Activated naive CD4-positive, alpha-beta T cell treated with Interleukin-2 at 50 U/mL for 16 hours (primary cell): Measurements from ENCODE around the gene TOMM7.
"Not testable (repeated sequence)": the region's sequence is repeated elsewhere in the genome, so short reads cannot be mapped to it uniquely, and the experiment has no call there.

Source experiments
- DNase-seq: peaks from one replicate; pipeline ENCODE4 v3.0.0-alpha.2; 2020

The TOMM7 gene

DNA sequence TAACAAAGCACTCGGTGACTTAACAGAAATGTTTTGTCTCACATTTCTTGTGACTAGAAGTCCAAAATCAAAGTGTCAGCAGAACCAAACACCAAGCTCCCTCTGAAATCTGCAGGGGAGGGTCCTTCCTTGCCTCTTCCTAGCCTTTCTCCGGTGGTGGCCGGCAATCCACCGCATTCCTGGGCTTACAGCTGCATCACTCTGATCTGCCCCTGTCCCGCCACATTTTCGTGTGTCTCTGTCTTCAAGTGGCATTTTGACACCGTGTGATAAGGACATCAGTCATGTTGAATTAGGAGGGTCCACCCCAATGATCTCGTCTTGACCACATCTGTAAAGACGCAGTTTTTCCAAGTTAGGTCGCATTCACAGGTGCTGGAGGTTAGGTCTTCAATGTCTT lies 30.5 kb upstream of the TOMM7 start:
- DNase-seq: no peak

DNA sequence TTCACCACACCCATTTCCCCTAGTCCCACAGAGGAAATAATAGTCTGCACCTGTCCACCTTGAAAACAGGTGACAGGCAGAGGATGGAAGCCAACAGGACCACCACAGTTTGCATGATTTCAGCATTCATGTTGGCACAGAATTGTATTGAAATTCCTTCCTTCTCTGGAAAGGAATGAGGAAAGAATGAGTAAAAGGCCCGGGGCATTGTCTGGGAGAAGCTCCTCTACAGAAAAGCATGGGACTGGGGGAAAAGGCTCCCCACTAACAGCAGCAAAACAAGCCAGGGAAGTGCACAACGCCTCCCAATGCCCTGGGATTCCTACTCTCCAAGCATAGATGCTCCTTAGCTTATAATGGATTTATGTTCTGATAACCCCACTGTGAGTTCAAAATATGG lies 28.5 kb upstream of the TOMM7 start:
- no peak for DNase-seq

DNA sequence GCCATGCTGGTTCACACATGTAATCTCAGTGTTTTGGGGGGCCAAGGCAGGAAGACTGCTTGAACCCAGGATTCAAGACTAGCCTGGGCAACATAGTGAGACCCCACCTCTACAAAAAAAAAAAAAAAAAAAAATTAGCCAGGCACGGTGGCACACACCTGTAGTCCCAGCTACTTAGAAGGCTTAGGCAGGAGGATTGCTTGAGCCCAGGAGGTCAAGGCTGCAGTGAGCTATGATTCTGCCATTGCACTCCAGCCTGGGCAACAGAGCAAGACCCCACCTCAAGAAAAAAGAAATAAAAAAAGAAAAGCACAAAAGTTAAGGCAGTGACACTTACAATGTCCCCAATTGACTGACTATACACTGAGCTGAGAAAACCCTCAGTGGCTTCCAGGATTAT lies 27.7 kb upstream of the TOMM7 start:
- DNase-seq: not testable (repeated sequence)

DNA sequence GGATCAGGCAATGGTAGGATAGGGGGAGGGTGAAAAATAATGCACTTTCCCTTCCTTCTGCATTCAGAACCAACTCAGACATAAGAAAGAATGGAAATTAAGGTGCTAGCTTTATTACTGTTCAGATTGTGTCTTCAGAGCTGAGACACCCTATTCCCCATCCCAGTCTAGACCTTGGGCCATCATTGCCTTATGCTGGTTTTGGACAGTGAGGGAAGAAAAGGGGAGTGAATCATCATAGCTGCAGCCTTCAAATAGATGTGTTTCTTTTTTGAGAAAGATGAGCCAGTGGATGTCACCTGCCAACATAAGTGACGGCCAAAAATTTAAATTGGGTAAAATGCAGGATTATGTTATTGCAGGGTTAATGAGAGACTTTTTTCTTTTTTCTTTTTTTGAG lies 27.0 kb upstream of the TOMM7 start:
- DNase-seq: no peak

DNA sequence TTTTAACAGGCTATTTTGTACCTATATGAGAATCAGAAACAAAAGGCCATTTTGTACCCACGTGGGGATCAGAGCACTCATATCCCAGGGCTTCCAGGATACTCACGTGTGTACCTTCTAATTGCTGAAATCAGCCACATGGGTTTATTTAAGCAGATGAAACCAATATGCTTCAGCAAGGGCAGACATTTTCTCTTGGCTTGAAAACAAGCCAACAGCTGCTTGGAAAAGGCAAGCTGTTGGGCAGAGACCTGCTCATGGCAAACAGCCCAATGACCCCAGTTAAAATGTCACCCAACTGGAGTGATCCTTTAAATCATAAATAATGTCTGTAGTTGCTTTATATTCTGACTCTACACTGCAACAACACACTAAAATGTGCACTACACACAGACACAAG lies 26.5 kb upstream of the TOMM7 start:
- no peak for DNase-seq

DNA sequence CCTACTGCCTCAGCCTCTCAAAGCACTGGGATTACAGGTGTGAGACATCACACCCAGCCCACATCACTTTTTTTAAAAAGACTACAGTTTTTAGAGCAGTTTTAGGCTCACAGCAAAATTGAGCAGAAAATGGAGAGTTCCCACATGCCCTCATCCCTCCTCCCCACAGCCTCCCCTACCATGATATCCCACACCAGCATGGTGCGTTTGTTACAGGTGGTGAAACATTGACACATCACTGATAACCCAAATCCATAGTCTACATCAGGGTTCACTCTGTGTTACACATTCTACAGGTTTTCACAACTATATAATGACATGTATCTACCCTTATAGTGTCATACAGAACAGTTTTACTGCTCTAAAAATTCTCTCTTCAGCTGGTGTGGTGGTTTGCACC lies 24.3 kb upstream of the TOMM7 start:
- no peak for DNase-seq

DNA sequence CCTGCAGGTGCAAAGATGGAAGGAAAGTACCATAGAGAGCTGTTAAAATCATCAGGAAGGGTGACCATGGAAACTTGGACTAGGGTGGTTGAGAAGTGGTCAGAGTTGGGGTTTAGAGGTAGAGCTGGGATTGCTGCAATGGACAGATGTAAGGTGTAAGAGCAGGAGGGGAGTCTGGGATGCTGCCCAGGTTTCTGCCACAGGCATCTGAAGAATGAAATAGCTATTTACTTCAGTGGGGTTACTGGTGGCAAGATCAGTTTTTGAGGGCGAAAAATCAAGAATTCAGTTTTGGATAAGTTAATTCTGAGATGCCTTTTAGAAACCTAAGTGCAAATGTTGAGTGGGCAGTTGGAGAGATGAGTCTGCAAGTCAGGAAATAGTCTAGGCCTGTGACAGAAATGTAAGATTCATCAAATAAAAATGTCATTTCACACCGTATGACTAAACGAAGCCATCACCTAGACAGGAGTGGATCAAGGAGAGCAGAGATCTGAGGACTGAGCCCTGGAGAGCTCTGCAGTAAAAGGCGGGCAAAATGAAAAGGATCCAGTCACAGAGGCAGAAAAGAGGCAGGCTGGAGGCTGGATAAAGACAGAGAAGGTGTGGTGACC lies 22.7 kb upstream of the TOMM7 start:
- DNase-seq: no peak

DNA sequence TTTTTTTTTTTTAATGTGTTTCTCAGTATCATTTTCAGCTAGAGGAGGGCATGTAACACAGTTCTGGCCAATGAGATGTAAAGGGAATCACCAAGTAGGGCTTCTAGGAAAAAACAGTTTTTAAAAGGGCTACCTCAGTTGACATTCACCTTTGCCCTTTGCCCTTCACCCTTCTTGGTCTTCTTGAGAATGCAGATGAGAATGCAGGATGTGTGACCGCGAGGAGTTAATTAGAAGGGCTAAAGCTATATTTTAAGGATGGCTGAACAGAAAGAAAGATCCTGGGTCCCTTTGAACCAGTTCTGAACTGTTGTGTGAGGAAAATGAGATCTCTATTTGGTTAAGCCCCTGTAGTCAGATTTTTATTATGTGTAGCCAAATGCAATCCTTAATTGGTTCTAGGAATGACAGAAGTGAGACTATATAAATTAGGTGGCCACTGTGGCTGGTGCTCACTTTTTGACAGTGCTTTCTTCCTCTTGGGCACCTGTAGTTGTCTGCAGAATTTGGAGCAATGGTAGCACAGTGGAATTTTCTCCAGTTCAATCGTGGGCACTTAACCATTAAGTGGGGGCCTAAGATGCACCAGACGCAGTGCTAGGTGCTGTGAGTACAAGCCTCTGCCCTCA lies 21.1 kb upstream of the TOMM7 start:
- DNase-seq: no peak

DNA sequence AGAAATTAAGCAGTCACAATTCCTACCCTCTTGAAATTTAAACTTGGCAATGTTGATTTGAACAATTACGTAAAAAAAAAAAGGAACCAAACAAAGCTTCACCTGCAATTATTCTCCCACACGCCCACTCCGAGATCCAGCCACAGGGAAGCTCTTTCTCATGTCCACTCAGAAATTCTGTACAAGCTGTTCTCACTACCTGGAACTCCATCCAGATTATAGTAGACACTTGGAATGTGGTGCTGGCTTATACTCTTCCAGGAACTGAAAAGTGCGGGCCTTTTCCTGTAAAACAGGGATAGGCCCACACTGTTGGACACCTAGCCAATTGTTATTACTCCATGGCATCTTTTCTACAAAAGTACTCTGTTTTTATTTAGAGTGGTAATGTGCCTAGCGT lies 20.3 kb upstream of the TOMM7 start:
- DNase-seq: no peak

DNA sequence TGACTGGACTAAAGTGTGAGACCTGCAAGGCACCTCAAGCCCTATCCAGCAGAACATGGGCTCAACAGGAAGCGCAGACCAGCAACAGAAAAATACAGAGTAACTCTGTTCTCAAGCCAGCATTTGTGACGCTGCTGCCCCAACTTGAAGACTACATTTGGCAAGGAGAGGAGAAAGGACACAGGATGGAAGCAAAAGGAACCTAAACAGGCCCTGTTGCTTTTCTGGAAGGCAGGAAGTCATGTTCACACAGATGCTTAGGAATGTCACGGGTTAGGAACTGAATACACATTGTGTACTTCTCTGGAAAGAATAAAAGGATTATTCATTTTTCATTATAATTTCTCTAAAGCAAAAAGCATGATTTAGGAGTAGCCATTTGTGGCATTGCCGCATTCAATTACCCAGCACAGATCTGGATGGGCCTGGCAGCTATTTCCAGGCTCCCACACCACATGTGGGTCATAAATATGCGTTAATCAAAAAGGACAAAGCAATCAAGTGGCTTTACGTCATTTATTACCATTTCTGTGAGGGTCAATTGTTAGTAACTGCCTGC lies 19.8 kb upstream of the TOMM7 start:
- DNase-seq: no peak

DNA sequence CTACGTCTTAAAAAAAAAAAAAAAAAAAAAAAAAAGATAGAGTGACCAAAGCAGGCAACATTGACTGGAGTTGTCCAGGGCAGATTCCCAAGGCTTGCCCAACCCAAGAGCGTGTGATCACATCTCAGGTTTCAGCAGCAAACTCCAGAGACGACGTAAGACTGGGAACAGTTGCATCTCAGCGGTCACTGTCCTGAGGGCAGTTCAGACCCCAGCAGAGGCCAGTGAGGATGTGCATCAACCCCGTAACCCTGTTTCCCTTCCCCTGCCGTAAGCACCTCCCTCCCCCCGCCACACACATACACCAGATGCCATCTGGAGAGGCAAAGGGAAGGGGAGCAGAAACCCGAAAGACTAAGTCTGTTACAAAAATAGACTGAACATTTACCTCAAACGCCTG lies 19.3 kb upstream of the TOMM7 start:
- no peak for DNase-seq

DNA sequence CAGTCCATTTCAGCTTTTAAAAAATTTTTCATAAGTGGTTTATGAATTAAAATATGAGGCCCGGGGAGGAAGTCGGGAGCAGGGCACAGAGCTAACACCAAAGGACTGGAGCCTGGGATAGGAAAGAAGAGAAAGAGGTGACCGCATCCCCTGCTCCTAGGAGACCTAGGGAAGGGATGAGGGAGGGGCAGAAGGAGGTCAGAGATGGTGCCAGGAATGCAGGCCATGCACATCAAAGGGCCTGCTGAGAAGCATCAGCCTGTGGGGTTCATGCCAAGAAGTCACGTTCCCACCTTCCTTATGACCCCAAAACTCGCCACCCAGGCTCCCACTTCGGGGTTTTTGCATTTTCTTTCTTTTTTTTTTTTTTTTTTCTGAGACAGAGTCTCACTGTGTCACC lies 14.7 kb upstream of the TOMM7 start:
- no peak for DNase-seq

DNA sequence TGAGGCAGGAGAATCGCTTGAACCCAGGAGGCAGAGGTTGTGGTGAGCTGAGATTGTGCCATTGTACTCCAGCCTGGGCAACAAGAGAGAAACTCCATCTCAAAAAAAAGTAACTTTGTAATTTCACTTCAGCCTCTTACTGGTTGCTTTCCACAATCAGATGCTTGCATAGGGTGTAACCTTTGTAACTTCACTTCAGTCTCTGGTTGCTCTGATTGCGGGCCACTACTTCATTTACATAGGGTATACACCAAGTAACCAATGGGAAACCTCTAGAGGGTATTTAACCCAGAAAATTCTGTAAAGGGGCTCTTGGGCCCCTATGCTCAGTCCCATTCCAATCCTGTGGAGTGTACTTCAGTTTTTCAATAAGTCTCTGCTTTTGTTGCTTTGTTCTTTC lies 13.9 kb upstream of the TOMM7 start:
- not testable (repeated sequence) for DNase-seq

DNA sequence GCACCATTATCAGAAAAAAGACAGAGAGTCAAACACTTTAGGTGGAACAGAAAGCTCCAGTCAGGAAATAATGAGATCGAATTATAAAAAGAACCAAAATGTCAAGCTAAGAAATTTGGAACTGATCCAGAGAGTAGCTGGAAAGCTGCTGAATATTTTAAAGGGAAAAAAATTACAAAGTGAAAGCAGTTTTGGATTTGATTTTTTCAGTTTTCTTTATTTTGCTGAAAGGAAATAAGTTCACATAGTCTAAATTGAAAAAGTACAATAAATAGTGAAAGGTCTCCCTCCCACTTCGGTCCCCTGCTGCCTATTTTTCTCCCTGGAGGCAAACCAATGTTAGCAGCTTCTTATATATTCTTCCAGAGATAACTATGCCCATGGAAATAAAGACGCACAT lies 11.3 kb upstream of the TOMM7 start:
- no peak for DNase-seq

DNA sequence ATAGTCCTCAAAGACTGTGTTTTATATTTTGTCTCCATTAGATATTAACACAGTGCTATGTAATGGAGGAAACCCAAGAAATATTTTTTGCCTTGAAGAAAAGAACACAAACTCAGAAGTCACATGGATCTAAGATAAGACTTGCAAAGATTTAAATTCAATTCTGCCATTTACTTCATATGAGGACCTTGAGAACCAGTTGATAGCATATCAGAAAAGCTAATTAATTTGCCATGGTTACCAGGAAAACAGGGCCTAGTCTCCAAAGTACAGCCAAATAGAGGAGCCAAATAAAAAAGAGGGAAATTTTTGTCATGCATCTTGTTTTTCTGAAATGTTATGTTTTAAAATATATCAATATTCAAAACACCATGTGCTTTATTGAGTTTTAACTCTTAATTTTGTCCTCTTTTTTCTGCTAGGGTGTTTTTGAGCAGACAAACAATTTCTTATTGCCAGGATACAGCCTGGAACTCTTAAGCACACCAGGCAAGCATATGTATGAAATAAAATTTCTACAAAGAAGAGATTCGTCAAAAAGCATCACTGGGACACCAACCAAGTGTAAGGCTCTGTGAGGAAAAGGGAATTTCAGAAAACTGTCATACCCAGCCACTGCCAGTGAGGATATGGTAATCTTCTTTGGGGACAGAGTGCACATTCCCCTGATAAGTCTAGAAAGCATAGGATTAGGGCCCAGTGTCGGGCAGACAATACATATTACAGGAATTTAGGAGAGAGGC lies 10.6 kb upstream of the TOMM7 start:
- DNase-seq: no peak

DNA sequence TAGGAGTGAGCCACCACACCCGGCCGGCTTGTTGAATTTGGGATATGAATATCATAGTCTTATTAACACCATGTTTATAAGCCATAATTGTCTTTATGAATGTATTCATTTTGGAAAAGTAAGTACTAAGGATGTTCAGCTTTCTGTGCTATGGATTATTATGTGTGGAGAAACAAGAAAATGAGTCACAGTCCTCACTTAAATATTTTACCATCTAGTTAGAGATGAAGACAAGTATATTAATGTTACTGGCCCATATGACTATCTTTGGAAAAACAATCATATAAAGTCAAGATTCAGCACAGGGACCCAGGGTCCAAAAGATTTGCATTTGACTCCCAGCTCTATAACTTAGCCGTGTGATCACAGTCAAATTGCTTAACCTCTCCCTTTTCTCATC lies 9.8 kb upstream of the TOMM7 start:
- DNase-seq: no peak

DNA sequence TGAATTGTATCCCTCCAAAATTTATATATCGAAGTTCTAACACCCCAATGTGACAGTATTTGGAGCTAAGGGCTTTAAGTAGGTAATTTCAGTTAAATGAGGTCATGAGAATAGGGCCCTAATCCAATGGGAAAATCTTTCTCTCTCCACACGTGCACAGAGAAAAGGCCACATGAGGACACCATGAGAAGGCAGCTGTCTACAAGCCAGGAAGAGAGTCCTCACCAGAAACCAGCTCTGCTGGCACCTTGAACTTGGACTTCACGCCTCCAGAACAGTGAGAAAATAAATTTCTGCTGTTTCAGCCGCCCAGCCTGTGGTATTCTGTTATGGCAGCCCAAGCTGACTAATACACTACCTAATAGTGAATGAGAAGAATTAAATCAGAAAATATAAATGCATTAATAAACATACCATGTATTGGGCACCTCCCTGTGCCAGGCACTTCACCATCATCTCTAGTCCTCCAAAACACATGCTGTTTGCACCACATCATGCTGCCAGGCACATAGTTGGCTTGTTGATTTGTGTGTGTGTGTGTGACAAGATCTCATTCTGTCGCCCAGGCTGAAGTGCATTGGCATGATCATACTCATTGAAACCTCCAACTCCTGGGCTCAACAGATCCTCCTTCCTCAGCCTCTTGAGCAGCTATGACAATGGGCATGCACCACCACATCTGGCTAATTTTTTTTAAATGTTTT lies 9.1 kb upstream of the TOMM7 start:
- DNase-seq: no peak

DNA sequence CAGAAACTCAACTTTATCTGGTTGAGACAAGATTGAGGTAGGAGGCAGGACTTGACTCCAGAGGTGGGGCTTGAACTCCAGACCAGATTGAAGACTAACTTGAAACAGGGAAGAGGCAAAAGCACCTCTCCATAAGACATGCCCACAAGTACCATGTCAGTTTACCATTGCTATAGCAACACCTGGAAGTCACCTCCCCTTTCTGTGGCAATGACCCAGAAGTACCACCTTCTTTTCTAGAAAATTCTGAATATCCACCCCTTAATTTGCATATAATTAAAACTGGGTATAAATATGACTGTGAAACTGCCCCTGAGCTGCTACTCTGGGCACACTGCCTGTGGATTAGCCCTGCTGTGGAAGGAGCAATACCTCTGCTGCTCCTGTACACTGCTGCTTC lies 4.9 kb upstream of the TOMM7 start:
- no peak for DNase-seq

DNA sequence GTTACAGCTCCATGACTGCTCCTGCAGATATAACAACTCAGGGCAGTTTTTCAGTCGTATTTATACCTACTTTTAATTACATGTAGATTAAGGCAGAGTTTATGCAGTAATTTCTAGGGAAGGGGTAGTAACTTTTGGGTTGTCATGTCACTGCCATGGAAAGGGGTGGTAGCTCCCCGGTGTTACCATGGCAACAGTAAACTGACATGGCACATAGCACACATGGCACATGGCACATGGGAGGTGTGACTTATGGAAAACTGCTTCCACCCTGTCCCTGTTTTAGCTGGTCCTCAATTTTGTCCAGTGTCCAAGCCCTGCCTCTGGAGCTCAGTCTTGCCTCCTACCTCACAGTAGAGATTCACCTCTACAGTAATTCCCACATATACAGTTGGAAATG lies 3.9 kb upstream of the TOMM7 start:
- DNase-seq: no peak

DNA sequence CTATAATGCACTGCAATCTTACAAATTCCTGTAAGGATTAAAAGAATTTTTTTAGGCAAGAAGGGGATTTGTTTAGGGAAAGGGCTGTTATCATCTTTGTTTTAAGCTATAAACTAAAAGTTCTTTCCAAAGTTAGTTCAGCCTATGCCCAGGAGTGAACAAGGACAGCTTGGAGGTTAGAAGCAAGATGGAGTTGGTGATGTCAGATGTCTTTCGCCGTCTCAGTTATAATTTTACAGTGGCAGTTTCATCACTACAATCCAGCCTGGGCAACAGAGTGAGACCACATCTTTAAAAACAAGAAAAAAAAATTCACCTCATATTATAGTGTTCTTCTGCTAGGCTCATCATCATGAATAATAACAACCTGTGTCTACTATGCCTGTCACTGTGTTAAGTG lies 2.1 kb upstream of the TOMM7 start:
- no peak for DNase-seq

DNA sequence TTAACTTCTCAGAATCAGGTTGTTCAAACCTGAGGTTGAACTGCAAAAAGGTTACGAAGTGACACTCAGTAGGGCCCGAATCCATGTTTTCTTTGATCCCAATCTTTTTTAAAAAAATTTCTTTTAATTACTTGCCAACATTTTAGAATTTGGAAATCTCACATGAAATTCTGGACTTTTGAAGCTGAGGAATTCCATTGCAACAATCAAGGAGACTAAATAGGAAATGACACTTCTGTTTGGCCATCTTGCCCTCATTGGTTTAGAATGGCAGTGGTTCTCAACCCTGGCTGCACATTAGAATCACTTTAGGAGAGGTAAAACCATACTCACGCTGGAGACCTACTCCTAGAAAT lies 471 bp upstream of the TOMM7 start:
- no peak for DNase-seq

DNA sequence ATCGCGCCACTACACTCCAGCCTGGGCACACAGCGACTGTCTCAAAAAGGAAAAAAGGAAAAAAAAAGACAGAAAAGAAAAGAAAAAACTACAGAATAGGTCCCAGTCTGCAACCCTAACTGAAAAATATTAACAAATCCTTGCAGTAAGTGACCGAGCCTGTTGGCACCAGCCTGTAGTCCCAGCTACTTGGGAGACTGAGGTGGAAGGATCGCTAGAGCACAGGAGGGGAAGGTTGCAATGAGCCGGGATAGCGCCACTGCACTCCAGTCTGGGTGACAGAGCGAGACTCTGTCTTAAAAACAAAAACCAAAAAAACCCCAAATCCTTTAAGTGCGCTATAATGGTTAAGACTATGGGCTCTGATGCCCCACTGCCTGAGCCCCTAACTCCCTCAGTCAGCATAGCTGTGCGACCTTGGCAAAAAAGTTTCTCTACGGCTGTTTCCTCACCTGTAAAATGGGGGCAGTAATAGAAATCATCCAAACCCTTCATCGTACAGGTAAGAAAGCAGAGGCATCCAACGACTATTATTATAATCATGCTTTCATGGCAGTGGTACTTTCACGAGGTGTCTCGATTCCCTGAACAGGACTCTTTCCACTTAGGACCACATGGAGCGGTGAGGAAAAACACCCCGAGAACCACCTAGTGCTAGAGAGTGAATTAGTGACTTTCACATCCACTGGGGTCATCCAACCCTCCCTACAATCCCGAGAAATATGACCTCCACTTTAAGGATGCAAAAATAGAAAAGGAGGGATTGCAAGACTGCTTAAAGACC lies 755 bp downstream of the TOMM7 start:
- DNase-seq: no peak

DNA sequence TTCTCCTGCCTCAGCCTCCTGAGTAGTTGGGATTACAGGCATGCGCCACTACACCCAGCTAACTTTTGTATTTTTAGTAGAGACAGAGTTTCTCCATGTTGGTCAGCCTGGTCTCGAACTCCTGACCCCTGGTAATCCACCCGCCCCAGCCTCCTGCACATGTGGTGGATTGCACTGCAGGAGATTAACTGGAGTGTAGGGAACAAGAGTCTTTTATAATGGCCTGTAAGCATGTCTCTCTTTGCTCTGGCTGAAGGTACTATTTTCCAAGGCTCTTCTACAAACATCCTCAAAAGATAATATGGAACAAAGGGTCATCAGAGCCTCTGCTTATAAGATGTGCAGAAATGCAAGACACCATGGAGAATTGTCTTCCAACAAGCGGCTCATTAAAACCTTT lies 3.2 kb downstream of the TOMM7 start:
- no peak for DNase-seq
